HG02678 (cell line): ENCODE measurements around the gene BPIFB3.

Experiments
- ATAC-seq: cut with Tn5 transposase; IDR thresholded peaks from one replicate; pipeline ENCODE4 v1.9.1; 2021; ENCODE audit warnings: mild to moderate bottlenecking, moderate library complexity; ENCODE audit not compliant: unreplicated experiment

The BPIFB3 gene

GRCh38 chr20:33053291-33054106 lies at the start of gene BPIFB3:
Gene BPIFB3 (plus strand): TSS chr20:33053903. CDS start chr20:33055436, 1,533 bp downstream.
- ATAC-seq, result no peak

GRCh38 chr20:33004141-33004751 lies 49.5 kb upstream of the BPIFB3 start, which contains the start of gene SUN5:
Gene SUN5 (minus strand): TSS chr20:33004433. CDS start chr20:33004340, 93 bp downstream.
- ATAC-seq, result no peak

GRCh38 chr20:33005132-33005566 lies 48.6 kb upstream of the BPIFB3 start:
- ATAC-seq, result no peak

GRCh38 chr20:33005908-33006775 lies 47.6 kb upstream of the BPIFB3 start:
- ATAC-seq, result no peak

- no peak for ATAC-seq
Observed at GRCh38 chr20:33006776-33007375, 46.8 kb upstream of the BPIFB3 start.

- no peak for ATAC-seq
Observed at GRCh38 chr20:33007376-33008335, 46.0 kb upstream of the BPIFB3 start, which contains the start of gene BPIFB2. Gene BPIFB2 (plus strand): TSS chr20:33007704. CDS start chr20:33008575, 871 bp downstream.

GRCh38 chr20:33008336-33009213 lies 45.1 kb upstream of the BPIFB3 start:
- ATAC-seq, result no peak

- no peak for ATAC-seq
Observed at GRCh38 chr20:33009214-33010132, 44.2 kb upstream of the BPIFB3 start.

- no peak for ATAC-seq
Observed at GRCh38 chr20:33010133-33010504, 43.6 kb upstream of the BPIFB3 start.

- ATAC-seq, result no peak
Observed at GRCh38 chr20:33010674-33011449, 42.8 kb upstream of the BPIFB3 start.

GRCh38 chr20:33012327-33013189 lies 41.1 kb upstream of the BPIFB3 start:
- no peak for ATAC-seq

GRCh38 chr20:33013701-33014326 lies 39.9 kb upstream of the BPIFB3 start:
- ATAC-seq, result no peak

- ATAC-seq, result no peak
Observed at GRCh38 chr20:33014336-33015113, 39.2 kb upstream of the BPIFB3 start.

- no peak for ATAC-seq
Observed at GRCh38 chr20:33015114-33015484, 38.6 kb upstream of the BPIFB3 start.
